Ovary (tissue), 9 donors: ENCODE results near the gene SLC25A33. TPM values are rescaled to one million over a fixed set of nuclear protein-coding genes. Genes with fewer than 3 reads are reported as not detected.

ENCODE experiments used
- DNase-seq, 5 donors: peaks; one replicate each; pipeline ENCODE4 v3.0.0-alpha.2; 2019 to 2020
- H3K27ac ChIP-seq, 2 donors: fragments of 200-600 bp; one replicate each; pipeline versions ENCODE4 v1.5.1 to v1.8.0; 2019 to 2022
- H3K27me3 ChIP-seq: fragments of 200-600 bp; one replicate; pipeline ENCODE4 v1.8.0; 2022
- H3K36me3 ChIP-seq: fragments of 200-600 bp; sonication (generic); one replicate; pipeline ENCODE4 v1.5.1; 2019
- H3K4me1 ChIP-seq: one replicate; pipeline ENCODE4 v1.8.1; 2013; ENCODE audit warnings: mild to moderate bottlenecking, moderate library complexity; ENCODE audit not compliant: insufficient read depth
- H3K4me3 ChIP-seq: fragments of 200-600 bp; sonication (generic); one replicate; pipeline ENCODE4 v1.5.1; 2017
- H3K9me3 ChIP-seq, 2 donors: fragments of 200-600 bp in 1 of 2; sonication (generic) in 1 of 2; one replicate each; pipeline versions ENCODE4 v1.5.1 to v1.8.1; 2013 to 2019; ENCODE audit warnings: mild to moderate bottlenecking in 1 of 2, moderate library complexity in 1 of 2
- CTCF ChIP-seq, 3 donors: fragments of 450-650 bp in 2 of 3; fragments of 200-600 bp in 1 of 3; IDR thresholded peaks; one replicate each; pipeline versions ENCODE4 v1.5.1 to v1.8.0; 2016 to 2022; ENCODE audit warnings: antibody characterized with exemption in 3 of 3, mild to moderate bottlenecking in 1 of 3
- EP300 ChIP-seq: sonication (generic); formaldehyde crosslinking; IDR thresholded peaks from one replicate; pipeline ENCODE4 v1.6.1; 2017; ENCODE audit warnings: antibody characterized with exemption
- POLR2A ChIP-seq: fragments of 450-650 bp; IDR thresholded peaks from one replicate; pipeline ENCODE4 v1.6.1; 2017; ENCODE audit warnings: antibody characterized with exemption, mild to moderate bottlenecking, moderate library complexity
- WGBS, 3 donors: extraction: QIAGEN DNeasy Blood & Tissue Kit in 1 of 3; methylation state at CpG; one replicate each; pipeline versions ENCODE4 v1.1.5 to v1.1.7; 2013 to 2017; 5-methylcytosine and 5-hydroxymethylcytosine counted together
- intact Hi-C, 4 donors: fragments of 100-400 bp; cut with DNase I; formaldehyde crosslinking; loops; one replicate each; pipeline versions ENCODE4 v1.11.0 to v1.15.1; 2022 to 2023
- polyA plus RNA-seq, 2 donors: library from polyadenylated mRNA; stranded (reverse); fragments of 200-250 nt in 1 of 2; fragments of 350-450 nt in 1 of 2; fragmentation: Illumina TruSeq in 1 of 2; extraction: RNeasy Lipid Tissue Mini Kit (QIAGEN cat#74804) in 1 of 2; gene quantifications; one replicate each; pipeline ENCODE4 v1.2.3, GENCODE V29; 2013 to 2014
- total RNA-seq, 7 donors: library from RNA; depleted of rRNA in 2 of 7; stranded (reverse); fragments of >200 nt in 2 of 7; fragmentation: NEBNext Ultra II Directional in 3 of 7; extraction: Animal tissue kit (Norgen Biotek cat#: 25700) in 3 of 7; gene quantifications; one replicate each; pipeline versions ENCODE4 v1.1.0 to v1.2.4, GENCODE V29; 2016 to 2023
- donor health status: DM: no; HTN: no; CAD: no; lungs with moderate emphysema.
- donor health status: DM: no; HTN: no; CAD: no.
- donor health status: Bipolar disorder and iron deficiency.
- donor health status: DM: yes; HTN: yes; CAD: no.
- donor health status: DM: no; HTN: no; CAD: no.
- donor health status: DM: yes; HTN: yes; CAD: no.

The SLC25A33 gene
- total and polyA plus RNA-seq, 9 donors = 1.3 to 5.9 (median 3.9) TPM

DNA sequence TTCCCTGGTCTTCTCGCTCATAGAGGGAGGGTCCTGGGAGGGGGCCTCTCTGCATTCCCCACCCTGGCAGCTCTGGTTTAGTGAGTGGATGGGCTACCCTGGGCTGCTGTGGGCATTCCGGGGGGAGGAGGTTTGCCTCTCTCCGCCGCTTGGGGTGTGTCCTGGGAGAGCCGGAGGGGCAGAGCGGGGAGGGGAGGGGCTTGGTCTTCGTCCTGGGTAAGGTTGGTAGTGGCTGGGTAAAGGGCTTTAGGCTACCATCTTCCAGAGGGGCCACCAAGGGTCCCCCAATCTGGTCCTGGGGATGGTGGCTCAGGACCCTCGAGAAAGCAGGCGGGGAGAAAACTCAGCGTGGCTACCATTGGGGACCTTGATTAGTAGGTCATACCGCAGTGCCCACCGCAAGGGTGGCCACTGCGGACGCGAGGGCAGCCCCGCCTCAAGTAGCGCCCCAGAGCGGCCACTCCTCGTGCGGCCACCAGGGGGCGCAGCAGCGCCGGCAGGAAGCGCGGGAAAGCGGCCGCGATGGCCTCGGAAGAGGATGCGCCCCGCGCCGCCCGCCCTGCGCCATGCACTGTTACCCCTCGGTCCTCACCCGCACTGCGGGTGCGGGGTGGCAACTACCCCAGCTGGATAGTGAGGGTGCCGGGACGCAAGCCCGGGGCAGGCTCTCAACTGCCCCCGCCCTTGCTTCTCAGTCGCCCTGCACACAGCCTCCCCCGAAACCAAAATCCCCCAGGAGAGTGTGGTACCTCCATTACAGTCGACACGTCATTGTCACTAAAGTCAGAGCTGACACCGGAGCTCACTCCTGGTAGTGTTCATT lies 44.1 kb upstream of the SLC25A33 start:
- Histone ChIP-seq H3K4me1 (no peaks in the 10 kb centered on the region), H3K9me3 (no peaks in the 10 kb centered on the region), H3K36me3 (no peaks in the 10 kb centered on the region), H3K27ac (no peak overlapping the region), H3K4me3 (no peak overlapping the region), H3K27me3 (no peaks in the 10 kb centered on the region)
- intact Hi-C loops = loop anchor here (5.0 to 10.0 kb wide), 4 partner anchors 77 to 380 kb away; no protein-coding TSS in a partner anchor
- TF ChIP-seq POLR2A (no peak), CTCF (IDR thresholded peaks at IDR 0.05) (peak; percentile 88 to 96 (median 94)), EP300 (no peak)
- peak; percentile 45 to 82 (median 64) for DNase-seq
- 8 to 24% (median 11%) methylated on average over 10 to 48 of the region's 48 CpGs for WGBS, 3 donors

DNA sequence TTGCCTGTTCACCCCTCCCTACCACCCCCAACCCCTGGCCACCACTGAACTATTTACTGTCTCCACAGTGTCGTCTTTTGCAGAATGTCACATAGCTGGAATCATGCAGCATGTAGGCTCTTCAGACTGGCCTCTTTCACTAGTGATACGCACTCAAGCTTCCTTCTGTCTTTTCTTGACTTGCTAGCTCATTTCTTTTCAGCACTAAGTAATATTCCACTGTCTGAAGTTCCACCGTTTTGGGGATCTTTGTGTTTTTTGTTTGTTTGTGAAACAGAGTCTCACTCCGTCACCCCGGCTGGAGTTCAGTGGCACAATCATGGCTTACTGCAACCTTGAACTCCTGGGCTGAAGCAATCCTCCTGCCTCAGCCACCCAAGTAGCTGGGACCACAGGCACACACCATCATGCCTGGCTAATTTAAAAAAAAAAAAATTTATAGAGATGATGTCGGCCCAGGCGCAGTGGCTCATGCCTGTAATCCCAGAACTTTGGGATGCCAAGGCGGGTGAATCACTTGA lies 43.4 kb upstream of the SLC25A33 start:
- no peaks in the 10 kb centered on the region for H3K4me1 ChIP-seq
- intact Hi-C loops = loop anchor here (5.0 to 10.0 kb wide), 2 partner anchors 76 to 381 kb away; no protein-coding TSS in a partner anchor
- no peak for TF ChIP-seq CTCF (IDR thresholded peaks at IDR 0.05)
- TF ChIP-seq POLR2A = no peak
- no peak for TF ChIP-seq EP300
- no peak for DNase-seq
- H3K4me3 ChIP-seq = no peak overlapping the region
- H3K36me3 ChIP-seq = no peaks in the 10 kb centered on the region
- 80 to 90% (median 83%) methylated on average over 8 of the region's 8 CpGs for WGBS, 3 donors
- H3K9me3 ChIP-seq = no peaks in the 10 kb centered on the region
- no peaks in the 10 kb centered on the region for H3K27me3 ChIP-seq
- no peak overlapping the region for H3K27ac ChIP-seq

GRCh38 chr1:9500756-9501754 lies 38.2 kb upstream of the SLC25A33 start:
- Histone ChIP-seq H3K36me3 (no peaks in the 10 kb centered on the region), H3K27me3 (no peaks in the 10 kb centered on the region), H3K4me3 (no peak overlapping the region), H3K9me3 (no peaks in the 10 kb centered on the region), H3K4me1 (no peaks in the 10 kb centered on the region), H3K27ac (no peak overlapping the region)
- no peak for DNase-seq
- no peak for TF ChIP-seq CTCF (IDR thresholded peaks at IDR 0.05)
- TF ChIP-seq EP300 = no peak
- TF ChIP-seq POLR2A = no peak
- intact Hi-C loops = no loop called here
- 80 to 83% (median 82%) methylated on average over 17 of the region's 17 CpGs for WGBS, 3 donors

DNA sequence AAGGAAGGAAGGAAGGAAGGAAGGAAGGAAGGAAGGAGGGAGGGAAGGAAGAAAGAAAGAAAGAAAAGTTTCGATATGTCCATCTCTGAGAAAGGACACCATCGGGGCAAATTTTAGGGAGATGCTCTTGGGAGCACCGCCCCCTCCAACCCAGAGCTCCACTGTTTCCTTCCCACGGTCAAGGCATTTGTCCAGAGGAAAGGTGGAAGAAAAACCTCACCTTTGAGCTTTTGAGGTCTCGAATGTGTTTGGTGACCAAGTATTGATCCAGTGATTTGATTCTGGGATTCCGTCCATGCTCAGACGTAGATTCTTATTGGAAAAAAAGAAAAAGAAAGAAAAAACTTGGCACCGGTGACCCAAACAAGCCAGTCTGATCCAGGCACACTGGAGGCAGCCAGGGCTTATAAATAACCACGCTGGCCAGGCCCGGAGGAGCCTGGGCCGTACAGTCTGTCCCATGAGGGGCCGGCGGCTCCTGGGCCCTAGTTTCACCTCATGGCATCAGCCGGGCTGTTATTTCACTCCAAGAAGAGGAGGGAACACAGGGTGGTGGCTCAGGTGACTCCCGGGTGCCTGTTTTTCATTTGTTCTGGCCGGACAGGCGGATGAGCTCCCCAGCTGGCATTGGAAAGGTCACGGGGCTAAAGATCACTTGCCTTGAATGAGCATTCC lies 36.1 kb upstream of the SLC25A33 start:
- Histone ChIP-seq H3K36me3 (no peaks in the 10 kb centered on the region), H3K9me3 (no peaks in the 10 kb centered on the region), H3K27me3 (no peaks in the 10 kb centered on the region), H3K4me3 (no peak overlapping the region), H3K4me1 (no peaks in the 10 kb centered on the region), H3K27ac (no peak overlapping the region)
- TF ChIP-seq EP300 (no peak), POLR2A (no peak), CTCF (IDR thresholded peaks at IDR 0.05) (no peak)
- intact Hi-C loops = no loop called here
- DNase-seq = peak in 3 of 5 donors; percentile 33 to 64 (median 40)
- 42 to 45% (median 42%) methylated on average over 18 of the region's 18 CpGs for WGBS, 3 donors
